Measurements from ENCODE around the gene PEX11G.

PEX11G gene

DNA sequence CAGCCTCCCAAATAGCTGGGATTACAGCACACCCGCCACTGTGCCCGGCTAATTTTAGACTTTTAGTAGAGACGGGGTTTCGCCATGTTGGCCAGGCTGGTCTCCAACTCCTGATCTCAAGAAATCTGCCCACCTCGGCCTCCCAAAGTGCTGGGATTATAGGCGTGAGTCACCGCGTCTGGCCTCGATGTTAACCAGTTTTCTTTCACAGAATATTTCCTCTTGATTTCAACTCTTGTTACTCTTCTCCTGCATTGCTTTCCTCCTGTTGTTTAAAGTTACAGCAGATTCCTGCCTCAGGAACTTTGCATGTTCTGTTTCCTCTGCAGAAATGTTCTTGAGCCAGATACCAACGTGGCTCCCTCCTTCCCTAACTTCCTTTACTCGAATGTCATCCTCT, 3.7 kb upstream of the PEX11G start:
- DNase-seq = no peak

DNA sequence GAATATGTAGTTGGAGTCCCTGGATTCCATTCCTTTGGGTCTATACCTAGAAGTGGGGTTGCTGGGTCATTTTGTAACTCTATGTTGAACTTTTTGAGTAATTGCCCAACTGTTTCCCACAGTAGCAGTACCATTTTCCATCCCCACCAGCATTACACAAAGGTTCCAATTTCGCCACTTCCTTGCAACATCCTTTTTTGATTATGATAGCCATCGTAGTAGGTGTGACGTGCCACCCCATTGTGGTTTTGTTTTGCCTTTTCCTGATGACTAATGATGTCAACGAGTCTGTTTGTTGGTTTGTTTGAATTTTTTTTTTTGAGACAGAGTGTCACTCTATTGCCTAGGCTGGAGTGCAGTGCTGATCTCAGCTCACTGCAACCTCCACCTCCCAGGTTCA, 3.3 kb upstream of the PEX11G start:
- peak; percentile 99 for DNase-seq

DNA sequence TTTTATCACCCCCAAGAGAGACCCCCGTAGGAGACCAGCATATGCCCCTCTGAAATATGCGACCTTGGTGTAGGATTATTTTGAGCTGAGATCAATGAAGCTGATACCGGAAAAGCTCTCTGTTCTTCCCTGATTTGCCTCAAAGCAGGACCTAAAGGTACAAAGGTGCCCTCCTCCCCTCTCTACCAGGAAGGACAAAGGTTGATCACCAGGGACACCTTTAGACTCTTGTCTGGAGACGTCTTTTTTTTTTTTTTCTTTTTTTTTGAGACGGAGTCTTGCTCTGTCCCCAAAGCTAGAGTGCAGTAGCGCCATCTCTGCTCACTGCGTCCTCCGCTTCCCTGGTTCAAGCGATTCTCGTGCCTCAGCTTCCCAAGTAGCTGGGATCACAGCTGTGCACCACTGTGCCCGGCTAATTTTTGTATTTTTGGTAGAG, 792 bp upstream of the PEX11G start:
- DNase-seq = no peak

DNA sequence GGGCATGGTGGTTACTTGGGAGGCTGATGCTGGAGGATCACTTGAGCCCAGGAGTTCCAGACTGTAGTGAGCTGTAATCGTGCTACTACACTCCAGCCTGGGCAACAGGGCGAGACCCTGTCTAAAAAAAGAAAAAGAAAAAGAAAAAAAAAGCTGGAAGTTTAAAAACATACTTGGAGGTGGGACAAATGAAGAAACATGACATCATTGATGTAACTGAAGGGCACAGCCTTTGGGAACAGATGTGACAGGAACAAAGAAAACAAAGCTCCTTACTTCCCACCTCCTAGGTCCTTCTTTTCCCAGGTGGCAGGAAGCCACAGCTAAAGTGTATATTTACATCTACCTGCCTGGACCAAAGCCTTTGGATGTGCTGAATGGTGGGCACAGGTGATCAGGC, 1.9 kb downstream of the PEX11G start:
- no peak for DNase-seq

DNA sequence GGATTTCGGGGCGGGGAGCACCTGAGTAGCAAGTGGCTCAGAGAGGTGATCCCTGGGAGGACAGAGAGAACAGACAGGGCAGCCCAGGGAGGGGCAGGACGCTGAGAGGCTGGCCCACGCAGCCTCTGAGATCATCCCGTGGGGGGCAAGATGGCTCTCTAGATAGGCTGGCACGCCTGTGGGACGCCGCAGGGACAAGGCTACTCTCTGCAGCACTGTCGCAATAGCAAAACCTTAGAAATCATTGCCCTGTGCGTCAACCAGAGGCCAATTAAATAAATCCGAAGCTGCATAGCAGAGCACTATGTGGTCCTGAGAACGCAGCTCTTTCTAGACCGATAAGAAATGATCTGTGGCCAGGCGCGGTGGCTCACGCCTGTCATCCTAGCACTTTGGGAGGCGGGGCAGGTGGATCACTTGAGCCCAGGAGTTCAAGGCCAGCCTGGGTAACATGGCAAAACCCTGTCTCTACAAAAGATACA, 5.1 kb downstream of the PEX11G start:
- DNase-seq = no peak

DNA sequence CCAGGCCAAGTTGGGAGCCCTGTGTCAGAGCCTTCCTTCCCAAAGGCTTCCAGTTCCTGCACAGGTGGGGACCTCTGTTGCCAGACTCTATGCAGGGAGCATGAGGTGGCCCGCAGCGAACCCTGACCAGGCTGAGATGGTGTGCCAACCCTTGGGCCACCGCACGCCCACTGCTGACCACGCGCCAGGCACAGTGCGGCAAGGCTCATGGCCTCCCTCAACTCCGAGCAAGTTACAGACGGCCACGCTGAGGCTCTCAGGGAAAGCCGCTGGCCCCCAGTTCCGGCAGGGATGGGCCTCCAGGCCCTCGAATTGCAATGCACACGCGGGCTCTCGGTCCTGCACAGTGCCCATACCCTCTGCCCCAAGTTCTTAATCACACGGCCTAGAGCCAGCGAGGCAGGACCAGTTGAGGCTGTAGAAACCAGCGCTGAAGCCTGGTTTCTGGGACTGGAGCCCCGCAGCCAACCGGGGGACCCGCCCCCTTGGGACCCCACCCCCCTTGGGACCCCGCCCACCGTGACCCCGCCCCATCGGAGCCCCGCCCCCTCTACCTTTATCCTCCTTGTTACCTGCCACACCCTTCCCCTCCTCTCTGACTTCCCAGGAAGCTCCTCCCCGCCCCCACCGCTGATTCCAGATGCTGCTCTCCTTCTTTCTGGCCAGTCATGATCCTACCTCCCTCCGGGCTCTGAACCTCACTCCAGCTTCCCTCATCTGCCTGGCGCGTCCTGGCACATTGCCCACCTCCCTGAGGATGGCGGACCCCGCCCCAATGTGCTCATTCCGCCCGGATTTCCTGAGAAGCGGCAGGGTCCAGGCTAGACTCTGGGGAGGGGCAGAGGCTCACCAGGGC, 6.0 kb downstream of the PEX11G start:
- no peak for DNase-seq

DNA sequence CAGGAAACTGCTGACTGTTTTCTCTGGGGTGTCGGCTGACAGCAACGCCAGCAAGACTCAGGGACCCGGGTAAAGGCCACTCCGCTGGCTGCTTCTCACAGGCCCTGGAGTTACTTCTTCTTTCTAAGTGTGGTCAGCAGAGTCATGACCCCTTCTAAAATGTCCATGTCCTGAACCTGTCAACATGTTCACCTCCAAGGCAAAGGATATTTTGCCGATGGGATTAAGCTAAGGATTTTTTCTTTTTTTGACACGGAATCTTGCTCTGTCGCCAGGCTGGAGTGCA, 7.9 kb downstream of the PEX11G start:
- peak; percentile 56 for DNase-seq

DNA sequence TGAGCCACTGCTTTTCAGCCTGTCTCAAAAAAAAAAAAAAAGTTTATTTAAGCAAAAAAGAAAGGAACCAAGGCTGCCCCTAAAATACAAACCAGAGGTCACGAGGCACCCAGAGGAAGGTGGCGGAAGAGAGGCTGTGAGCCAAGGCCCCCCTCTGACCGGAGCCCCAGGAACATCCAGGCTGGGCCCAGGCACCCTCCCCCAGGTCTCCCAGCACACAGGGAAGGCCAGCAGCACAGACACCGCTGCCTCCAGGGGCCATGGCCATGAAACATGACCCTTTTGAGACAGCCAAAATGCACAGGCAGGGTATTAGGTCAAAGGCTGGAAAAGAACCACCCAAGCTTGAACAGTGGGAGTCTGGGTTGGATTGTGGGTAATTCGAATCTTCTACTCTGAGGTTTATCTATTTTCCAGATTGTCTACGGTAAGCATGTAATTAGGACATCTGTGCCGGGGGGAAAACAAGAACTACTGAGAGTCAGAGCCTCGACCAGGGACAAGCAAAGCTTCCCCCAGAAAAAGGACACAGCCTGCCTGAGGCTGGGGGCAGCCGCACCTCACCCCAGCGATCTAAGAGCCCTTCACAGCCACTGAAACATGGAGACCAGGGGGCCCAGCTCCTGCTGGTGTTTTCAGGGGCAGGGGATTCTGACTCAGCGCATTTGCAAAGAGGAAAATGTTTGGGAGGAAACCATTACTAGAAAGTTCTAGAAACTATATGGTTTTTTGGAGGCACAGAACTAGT, 8.4 kb downstream of the PEX11G start:
- DNase-seq = no peak

DNA sequence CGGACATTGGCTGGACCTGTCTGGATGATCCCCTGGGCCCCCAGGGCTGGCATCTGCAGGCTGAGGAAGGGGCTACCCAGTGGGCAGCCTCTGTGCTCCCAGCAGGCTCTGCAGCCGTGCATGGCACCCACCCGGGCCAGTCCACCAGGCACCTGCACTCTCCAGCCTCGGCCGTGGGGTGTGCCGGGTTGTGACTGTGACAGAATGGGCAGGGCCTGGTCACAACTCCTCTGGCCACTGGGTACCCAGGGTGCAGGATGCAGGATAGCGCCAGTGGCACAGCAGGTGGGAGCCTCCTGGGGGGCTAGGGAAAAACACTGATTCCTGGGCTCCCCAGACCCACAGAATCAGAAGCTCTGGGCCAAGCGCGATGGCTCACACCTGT, 10.0 kb downstream of the PEX11G start:
- no peak for DNase-seq

DNA sequence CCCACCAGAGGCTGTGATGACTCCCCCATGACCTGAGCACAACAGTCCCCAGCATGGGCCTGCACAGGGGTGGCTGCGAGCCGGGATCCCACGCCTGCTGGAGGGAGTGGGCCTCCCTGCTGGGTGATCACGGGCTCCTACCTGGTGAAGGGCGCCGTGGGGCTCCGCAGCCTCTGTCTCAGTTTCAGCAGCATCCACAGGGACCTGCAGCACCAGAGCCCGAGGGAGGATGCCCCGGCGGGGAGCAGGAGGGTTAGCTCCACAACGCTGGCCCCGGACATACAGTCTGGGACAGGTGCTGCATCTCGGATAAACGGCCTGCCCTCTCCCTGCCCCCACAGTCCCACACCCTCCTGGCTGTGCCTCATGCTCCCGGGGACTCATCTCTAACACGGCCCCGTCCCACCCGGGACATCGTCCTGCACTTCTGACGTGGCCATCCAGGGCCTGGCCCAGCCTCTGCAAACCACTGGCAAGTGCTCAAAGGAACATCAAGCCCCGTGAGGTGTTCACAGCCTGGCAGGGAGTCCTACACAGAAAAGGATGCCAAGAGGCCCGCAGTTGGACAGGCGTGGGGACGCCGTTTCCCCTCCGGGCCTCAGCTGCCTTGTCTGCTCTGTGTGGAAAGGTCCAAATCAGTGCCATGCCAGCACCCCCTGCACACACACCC, 10.5 kb downstream of the PEX11G start:
- DNase-seq = no peak

DNA sequence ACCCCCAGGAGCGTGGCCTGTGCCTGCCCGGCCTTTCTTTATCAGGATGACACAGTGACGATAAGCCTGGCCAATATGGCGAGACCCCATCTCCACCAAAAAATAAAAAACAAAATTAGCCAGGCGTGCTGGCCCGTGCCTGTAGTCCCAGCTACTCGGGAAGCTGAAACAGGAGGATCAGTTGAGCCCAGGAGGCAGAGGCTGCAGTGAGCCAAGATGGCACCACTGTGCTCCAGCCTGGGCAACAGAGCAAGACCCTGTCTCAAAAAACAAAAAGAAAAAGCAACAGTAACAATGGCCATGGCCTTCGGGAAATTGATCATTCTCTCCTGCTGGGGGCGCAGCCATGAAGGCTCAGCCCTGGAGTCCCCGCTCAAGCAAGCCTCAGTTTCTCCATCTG, 11.1 kb downstream of the PEX11G start:
- no peak for DNase-seq

DNA sequence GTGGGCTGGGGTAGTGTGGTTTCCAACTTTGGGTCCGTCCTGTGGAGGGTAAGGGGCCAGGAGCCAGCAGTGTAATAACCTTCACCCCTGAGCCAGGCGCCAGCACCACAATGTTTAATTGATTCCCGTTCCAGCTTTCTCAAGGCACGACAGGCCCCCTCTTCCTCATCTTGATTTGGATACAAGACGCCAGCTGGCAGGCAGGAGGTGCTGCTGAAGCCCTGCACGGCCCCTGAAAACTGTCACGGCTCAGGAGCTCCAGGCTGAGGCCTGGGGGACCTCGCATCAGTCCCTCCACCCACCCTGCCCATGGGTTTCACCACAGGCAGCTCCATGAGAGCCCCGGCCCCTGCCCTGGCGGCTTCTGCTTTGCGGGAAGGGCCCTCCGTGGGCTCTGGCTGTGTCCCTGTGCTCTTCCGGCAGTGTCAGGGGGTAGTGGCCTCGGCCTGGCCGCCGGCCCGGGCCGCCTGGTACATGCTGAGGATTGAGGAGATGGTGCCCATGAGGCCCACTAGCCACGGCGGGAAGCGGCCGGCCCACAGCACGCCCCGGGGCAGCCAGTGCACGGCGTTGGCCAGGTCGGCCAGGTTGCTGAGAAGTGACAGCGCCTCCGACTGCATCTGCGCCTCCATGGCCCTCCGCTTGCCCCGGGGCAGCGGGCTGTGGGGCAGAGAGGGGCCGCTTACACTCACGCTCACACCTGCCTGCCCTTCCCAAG, 11.9 kb downstream of the PEX11G start:
- DNase-seq = no peak

DNA sequence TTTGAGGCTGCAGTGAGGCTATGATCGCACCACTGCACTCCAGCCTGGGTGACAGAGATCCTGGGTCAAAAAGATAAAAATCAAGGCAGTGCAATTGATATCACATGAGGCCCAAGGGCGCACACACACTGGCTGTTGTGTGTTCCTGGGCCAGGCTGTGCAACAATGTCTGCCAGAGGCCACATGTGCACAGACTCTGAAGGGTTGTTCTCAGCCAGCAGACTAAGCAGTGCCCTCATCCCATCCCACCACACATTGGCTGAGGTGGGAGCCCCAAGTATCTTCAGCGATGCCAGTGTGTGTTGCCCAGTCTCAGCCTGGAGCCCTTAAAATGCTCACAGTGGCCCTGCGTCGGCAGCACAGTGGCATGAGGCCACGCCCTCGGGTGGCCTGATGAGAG, 12.6 kb downstream of the PEX11G start:
- no peak for DNase-seq

DNA sequence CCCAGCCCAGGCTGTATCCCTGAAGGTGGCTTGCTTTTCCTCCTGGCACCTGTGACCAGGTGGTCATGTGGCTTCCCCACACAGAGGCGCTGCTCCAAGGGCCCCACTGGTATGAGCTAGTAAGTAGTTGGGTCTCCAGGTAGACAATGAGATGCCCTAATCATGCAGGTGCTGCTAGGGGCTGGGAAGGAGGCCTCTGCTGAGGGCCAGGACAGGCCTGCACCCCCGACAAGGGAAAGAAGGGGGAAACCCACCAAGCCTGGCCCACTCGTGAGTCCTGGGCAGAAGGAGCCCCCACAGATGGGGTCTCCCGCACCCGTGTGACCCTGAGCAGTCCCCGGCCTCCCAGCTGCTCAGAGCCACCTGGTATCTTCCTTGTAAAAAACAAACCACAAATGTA, 13.2 kb downstream of the PEX11G start:
- no peak for DNase-seq

DNA sequence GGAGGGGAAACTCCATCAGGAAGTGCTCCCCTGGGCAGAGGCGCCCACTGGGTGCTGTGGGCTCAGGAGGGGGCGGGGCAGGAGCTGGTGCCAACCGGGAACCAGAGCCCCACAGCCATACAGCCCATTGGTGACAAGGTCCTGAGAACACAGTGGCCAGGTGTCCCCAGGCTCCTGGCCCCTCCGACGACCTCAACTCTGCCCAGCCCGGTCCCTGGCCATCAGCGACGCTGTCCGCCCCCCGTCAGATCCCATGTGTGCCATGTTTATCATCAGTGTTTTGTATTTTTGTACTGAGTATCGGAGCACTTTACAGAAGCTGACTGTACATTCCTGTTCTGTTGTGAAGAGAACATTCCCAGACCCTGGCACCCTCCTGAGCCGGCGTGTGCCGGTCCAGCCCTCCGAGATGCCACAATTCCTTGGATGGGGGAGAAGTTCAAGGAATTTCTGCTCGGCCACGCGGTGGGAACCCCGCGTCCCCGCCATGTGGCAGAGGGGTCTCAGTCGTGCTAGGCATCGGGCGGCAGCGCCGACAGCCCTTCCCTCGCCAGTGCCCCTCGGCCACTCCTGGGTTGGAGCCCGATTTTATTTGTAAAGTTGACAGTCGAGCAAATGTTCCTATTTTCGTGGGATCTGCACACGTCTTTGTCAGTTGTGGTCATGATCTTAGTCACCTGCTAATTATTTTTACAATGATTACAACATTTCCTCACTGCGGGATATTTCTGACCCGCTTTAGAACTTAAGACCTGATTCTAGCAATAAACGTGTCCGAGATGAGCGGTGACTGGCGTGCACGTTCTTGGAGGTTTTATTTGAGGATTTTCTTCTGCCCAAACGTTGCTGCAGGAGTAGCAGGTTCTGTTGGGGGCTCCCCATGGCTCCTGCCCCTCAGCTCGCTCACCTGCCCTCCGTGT, 16.9 kb downstream of the PEX11G start:
- DNase-seq = peak; percentile 37

DNA sequence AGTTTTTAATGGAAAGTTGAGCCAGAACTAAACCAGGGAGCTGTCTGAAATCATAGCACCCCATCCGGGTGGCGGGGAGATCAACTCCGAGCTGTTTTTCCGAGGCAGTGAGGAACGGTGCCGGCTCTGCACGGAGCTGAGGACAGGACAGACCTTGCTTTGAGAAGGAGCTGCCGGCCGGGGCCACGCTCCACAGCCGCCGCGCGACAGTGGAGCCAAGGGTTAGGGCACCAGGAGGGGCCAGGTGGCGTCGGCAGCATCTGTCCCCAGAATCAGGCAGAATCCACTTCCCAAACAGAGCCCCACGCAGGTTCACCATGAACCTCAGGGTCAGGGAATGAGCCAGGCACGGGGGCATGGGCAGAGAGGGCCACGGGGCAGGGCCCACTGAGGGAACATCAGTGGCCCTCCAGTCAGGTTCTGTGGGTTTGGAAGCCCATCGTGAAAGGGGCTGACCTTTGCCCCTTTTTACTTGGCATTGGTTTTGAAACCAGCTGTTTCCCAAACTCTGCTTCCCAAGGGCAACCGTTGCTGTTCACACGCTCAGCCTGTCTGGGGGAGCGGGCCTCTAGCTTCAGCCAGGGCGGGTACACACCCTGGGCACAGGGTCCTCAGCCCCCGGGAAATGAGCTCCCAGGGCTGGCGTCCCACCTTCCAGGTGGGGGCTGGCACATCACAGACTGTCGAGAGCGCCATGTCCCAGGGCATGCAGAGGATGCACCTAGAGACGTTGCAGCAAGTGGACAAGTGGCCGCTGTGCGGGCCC, 18.1 kb downstream of the PEX11G start:
- no peak for DNase-seq

DNA sequence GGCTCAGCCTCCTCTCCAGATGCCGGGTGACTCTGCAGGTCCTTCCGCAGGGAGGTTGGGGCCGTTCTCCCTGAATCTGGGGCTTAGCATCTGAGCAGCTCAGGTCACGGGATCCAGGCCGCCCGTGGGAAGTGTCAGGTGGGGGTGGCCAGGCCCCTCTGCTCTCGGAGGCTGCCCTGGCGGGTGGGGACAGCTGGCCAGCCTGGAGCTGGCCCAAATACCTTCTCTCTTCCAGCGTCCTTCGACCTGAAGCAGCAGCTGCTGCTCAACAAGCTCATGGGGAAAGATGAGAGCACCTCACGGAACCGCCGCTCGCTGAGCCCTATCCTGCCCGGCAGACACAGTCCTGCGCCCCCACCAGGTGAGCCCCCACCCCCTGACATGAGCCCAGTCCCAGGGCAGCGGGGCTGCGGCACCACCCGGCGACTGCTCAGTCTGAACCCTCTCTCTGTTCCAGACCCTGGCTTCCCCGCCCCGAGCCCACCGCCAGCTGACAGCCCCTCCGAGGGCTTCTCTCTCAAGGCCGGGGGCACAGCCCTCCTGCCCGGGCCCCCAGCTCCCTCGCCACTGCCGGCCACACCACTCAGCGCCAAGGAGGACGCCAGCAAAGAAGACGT, 19.1 kb downstream of the PEX11G start:
- DNase-seq = no peak

DNA sequence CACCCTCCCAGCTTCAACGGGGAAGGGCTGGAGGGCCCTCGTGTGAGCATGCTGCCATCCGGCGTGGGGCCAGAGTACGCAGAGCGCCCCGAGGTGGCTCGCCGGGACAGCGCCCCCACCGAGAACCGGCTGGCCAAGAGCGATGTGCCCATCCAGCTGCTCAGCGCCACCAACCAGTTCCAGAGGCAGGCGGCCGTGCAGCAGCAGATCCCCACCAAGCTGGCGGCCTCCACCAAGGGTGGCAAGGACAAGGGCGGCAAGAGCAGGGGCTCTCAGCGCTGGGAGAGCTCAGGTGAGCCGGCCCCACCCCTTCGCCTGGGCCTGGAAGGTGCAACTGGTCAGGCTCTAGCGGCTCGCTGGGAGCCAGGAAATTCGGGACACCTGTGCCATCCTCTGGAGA, 20.0 kb downstream of the PEX11G start:
- no peak for DNase-seq

DNA sequence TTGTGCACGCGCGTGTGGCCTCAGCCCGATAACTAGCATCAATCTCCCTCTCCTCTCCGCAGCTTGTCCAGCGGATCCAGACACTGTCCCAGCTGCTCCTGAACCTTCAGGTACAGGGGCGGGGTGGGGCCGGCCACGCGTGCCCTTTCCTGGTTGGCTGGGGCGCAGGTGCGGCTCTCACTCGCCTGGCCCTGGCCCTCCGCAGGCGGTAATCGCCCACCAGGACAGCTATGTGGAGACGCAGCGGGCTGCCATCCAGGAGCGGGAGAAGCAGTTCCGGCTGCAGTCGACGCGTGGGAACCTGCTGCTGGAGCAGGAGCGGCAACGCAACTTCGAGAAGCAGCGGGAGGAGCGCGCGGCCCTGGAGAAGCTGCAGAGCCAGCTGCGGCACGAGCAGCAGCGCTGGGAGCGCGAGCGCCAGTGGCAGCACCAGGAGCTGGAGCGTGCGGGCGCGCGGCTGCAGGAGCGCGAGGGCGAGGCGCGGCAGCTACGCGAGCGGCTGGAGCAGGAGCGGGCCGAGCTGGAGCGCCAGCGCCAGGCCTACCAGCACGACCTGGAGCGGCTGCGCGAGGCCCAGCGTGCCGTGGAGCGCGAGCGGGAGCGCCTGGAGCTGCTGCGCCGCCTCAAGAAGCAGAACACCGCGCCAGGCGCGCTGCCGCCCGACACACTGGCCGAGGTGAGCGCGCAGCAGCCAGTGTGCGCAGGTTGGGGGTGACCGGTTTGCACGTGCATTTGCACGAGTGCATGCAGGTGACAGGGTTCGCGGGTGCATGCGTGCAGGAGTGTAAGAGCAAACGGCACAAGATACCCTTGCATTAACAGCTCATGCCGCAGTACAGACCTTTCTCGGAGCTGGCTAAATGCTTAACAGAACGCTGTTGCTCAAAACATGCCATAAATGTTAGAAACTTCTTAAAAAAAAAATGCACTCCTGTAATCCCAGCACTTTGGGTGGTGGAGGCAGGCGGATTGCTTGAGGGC, 21.5 kb downstream of the PEX11G start:
- DNase-seq = no peak

DNA sequence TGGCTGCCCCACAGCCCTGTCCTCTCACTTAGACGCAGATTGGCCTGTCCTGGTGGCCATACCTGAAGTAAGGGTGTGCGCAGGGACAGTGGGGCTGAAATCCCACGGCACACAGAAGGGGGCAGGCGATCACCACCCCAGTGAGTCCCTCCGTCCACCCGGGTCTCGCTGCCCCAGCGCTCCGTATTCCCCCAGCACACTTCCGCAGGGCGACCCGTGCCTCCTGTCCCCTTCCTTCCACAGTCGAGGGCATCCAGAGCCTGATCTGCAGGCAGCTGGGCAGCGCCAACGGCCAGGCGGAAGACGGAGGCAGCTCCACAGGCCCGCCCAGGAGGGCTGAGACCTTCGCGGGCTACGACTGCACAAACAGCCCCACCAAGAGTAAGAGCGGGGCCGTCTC, 25.3 kb downstream of the PEX11G start:
- no peak for DNase-seq

Data from inflammatory macrophage treated with lipopolysaccharide for 4 hours (primary cell).